ENCODE results near the gene BDNF.
"Not testable (repeated sequence)": the region's sequence is repeated elsewhere in the genome, so short reads cannot be mapped to it uniquely, and the experiment has no call there.

- TF ChIP-seq EZH2, CTCF, EZH2phosphoT487 (IDR thresholded peaks at IDR 0.05): not testable (repeated sequence)
Observed at GRCh38 chr11:27634776-27635175, 65.5 kb downstream of the BDNF start.

Measured in neural progenitor cell (in vitro differentiated cells).